GM12872 (cell line): Measurements from ENCODE around the gene VEPH1.

Experiments used
- CTCF ChIP-seq: IDR thresholded peaks from 3 replicates; pipeline ENCODE4 v1.5.1; 2011; ENCODE audit warnings: low read depth, mild to moderate bottlenecking, low read length, moderate library complexity; ENCODE audit not compliant: insufficient read depth

The VEPH1 gene

GRCh38 chr3:157531301-157531660 lies 28.1 kb upstream of the VEPH1 start:
- TF ChIP-seq CTCF: no peak

- TF ChIP-seq CTCF: no peak
These were observed 27.6 kb upstream of the VEPH1 start for GRCh38 chr3:157530637-157531300.

DNA sequence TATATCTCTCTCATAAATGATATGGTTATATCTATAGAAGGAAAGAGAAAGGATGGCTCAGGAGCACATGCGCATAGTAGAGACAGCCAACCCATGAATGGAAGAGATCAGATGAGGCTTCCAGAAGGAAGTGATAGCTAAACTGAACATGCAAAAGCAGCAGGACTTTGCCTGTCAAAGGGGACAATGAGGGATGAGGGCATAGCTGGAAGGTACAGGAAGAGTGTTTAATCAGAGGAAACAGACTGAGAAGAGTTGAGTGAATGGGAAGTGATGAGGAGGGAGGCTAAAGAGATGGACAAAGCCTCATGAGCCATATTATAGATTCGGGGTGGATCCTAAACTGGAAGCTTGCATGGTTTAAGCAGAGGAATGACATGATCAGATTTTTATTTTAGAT lies 26.5 kb upstream of the VEPH1 start:
- no peak for TF ChIP-seq CTCF

DNA sequence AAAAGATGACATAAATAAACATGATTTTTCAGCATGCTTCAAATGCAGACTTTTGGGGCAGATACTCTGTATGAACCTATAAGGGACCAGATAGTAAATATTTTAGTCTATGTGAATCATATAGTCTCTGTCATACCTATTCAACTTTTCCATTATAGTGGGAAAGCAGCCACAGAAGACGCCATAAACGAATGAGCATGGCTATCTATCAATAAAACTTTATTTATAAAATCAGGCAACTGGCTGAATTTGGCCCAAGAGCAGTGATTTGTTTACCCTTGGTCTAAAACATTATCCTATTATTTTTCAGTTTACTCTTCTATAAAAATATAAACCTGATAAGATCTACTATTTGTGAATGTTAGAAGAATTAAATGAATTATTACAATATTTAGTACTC lies 25.9 kb upstream of the VEPH1 start:
- TF ChIP-seq CTCF: no peak

DNA sequence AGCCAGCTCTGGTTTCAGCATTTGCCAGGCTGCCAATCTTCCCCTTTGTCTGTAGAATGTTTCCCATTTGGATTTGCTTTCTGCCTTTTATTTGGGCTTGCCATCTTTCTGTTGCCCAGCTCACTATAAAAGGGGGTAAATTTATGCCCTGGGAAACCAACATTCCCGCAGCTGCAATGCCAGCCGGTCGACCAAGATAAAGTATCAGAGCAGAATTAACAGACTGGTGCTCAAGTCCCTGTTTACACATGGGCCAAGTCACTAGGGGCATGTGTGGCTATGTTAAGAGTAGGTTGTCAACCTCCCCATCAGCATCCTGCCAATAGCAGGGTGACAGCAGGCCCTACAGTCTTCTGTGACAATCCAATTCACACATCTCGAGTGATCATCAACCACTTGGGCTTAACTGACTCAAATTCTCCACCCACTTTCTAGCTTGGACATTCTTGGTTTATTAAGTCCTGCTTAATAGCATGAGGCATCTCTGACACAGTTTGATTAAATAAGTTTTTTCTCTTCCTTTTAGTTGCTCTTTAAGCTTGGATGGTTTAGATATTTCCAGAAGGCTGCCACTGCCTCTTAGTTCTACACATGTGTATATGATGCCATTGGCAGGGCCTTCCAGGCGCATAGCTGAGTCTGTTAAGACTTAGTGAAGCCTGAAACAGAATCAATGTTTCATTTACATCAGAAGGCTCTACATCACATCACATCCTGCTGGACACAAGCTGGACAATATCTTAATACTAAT lies 24.1 kb upstream of the VEPH1 start:
- TF ChIP-seq CTCF: no peak

- no peak for TF ChIP-seq CTCF
These were observed 22.8 kb upstream of the VEPH1 start for GRCh38 chr3:157526036-157526435.

GRCh38 chr3:157523814-157524213 lies 20.6 kb upstream of the VEPH1 start:
- TF ChIP-seq CTCF: no peak
